ENCODE results near the gene DENND2A.
A peak's percentile ranks its signal among the peaks of the same experiment; 100 is the strongest.

Gene DENND2A

GRCh38 chr7:140611641-140612040, 29.0 kb downstream of the DENND2A start:
- no peak for DNase-seq

GRCh38 chr7:140610204-140611165, 30.1 kb downstream of the DENND2A start:
- DNase-seq = no peak

GRCh38 chr7:140609646-140610045, 31.0 kb downstream of the DENND2A start:
- DNase-seq = no peak

- DNase-seq = no peak
Observed at GRCh38 chr7:140607441-140607989, 33.1 kb downstream of the DENND2A start.

GRCh38 chr7:140605337-140605736, 35.3 kb downstream of the DENND2A start:
- DNase-seq = no peak

GRCh38 chr7:140604760-140605159, 35.9 kb downstream of the DENND2A start:
- DNase-seq = no peak

GRCh38 chr7:140604076-140604475, 36.5 kb downstream of the DENND2A start:
- DNase-seq = no peak

- DNase-seq = no peak
Observed at GRCh38 chr7:140601566-140602174, 38.9 kb downstream of the DENND2A start.

GRCh38 chr7:140600341-140600740, 40.3 kb downstream of the DENND2A start:
- DNase-seq = no peak

GRCh38 chr7:140597428-140597949, 43.1 kb downstream of the DENND2A start:
- DNase-seq = no peak

GRCh38 chr7:140596519-140597427, 43.8 kb downstream of the DENND2A start:
- DNase-seq = no peak

GRCh38 chr7:140595468-140596092, 45.0 kb downstream of the DENND2A start:
- DNase-seq = no peak

- peak; percentile 44 for DNase-seq
Observed at GRCh38 chr7:140594131-140594691, 46.4 kb downstream of the DENND2A start.

- DNase-seq = no peak
Observed at GRCh38 chr7:140593672-140593982, 47.0 kb downstream of the DENND2A start.

- no peak for DNase-seq
Observed at GRCh38 chr7:140592964-140593671, 47.5 kb downstream of the DENND2A start.

GRCh38 chr7:140591180-140591902, 49.3 kb downstream of the DENND2A start:
- no peak for DNase-seq

- DNase-seq = no peak
Observed at GRCh38 chr7:140587243-140587642, 53.4 kb downstream of the DENND2A start.

GRCh38 chr7:140586516-140586915, 54.1 kb downstream of the DENND2A start:
- DNase-seq = no peak

- no peak for DNase-seq
Observed at GRCh38 chr7:140585333-140585732, 55.3 kb downstream of the DENND2A start.

GRCh38 chr7:140584195-140584851, 56.3 kb downstream of the DENND2A start:
- DNase-seq = no peak

Measured in retina (tissue), 1 donor.